Mucosa of rectum (tissue), 2 donors: Measurements from ENCODE around the gene DNAJC15.

Experiments
- H3K27ac ChIP-seq, 2 donors: one replicate each; pipeline ENCODE4 v1.7.0; 2013; ENCODE audit warnings: inconsistent platforms in 2 of 2, low read depth in 2 of 2, low read length in 2 of 2
- H3K27me3 ChIP-seq, 2 donors: one replicate each; pipeline ENCODE4 v1.7.0; 2013; ENCODE audit warnings: low read length in 2 of 2; ENCODE audit not compliant: control insufficient read depth in 2 of 2, insufficient read depth in 2 of 2
- H3K36me3 ChIP-seq, 2 donors: one replicate each; pipeline ENCODE4 v1.7.0; 2013; ENCODE audit warnings: low read length in 2 of 2; ENCODE audit not compliant: control insufficient read depth in 2 of 2, insufficient read depth in 2 of 2
- H3K4me1 ChIP-seq, 2 donors: one replicate each; pipeline ENCODE4 v1.7.0; 2013; ENCODE audit warnings: low read length in 2 of 2, mild to moderate bottlenecking in 1 of 2; ENCODE audit not compliant: control insufficient read depth in 2 of 2, insufficient read depth in 2 of 2
- H3K4me3 ChIP-seq, 2 donors: one replicate each; pipeline ENCODE4 v1.7.0; 2013; ENCODE audit warnings: low read length in 2 of 2
- H3K9ac ChIP-seq, 2 donors: one replicate each; pipeline ENCODE4 v1.7.0; 2013; ENCODE audit warnings: low read length in 2 of 2, low read depth in 1 of 2, mild to moderate bottlenecking in 1 of 2
- H3K9me3 ChIP-seq, 2 donors: one replicate each; pipeline ENCODE4 v1.7.0; 2013; ENCODE audit warnings: low read length in 2 of 2; ENCODE audit not compliant: control insufficient read depth in 2 of 2
- donor health status: healthy.
- donor health status: Normal muscosa, but diverticular disease.

DNAJC15 gene

GRCh38 chr13:43077906-43078305 is 54.5 kb downstream of the DNAJC15 start:
- Histone ChIP-seq H3K4me1 (no peaks in the 10 kb centered on the region), H3K36me3 (peaks cover 0 to 5% of the 10 kb centered on the region in 2 donors), H3K9me3 (no peaks in the 10 kb centered on the region), H3K9ac (no peak overlapping the region), H3K4me3 (no peak overlapping the region), H3K27ac (no peak overlapping the region), H3K27me3 (no peaks in the 10 kb centered on the region)

DNA sequence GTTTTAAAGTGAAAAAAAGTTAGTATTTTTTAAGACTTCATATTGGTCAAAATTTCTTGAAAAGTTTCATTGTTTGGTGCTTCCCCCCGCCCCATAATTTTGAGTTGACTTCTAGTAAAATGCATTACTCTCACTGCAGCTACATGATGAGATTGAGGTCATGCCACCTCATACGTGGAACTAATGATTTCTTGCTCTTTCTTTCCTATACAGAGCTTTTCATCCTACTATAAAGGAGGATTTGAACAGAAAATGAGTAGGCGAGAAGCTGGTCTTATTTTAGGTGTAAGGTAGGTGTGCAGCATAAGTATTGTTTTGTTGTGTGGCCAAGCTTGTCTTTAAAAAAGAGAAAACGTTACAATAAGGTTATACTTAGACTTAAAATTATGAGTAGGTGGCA is 55.0 kb downstream of the DNAJC15 start:
- Histone ChIP-seq H3K9ac (no peak overlapping the region), H3K9me3 (no peaks in the 10 kb centered on the region), H3K27ac (no peak overlapping the region), H3K36me3 (peaks cover 0 to 5% of the 10 kb centered on the region in 2 donors), H3K4me1 (no peaks in the 10 kb centered on the region), H3K4me3 (no peak overlapping the region), H3K27me3 (no peaks in the 10 kb centered on the region)

DNA sequence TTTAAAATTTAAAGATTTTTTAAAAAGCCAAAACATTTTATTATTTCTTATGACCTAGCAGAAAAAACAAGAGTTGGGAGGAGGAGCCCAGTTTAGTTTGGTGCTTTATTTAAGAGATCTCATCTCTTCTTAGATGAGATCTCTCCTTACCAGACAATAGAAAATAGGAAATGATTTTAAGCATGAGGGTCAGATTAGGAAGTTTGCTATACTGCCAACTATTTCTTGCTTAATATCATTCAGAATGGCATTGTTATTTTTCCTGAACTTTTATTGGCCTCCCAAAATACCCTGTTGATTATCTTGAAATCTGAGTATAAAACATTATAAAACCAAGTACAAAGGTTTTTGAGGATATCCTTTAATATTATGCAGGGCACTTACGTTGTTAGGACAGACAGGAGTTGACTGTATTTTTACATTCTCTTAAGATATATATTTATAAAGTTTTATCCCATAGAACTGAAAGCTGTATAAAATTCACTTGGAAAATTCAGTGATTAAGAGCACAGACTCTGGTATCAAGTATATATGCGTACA is 56.1 kb downstream of the DNAJC15 start:
- H3K27me3 ChIP-seq = no peaks in the 10 kb centered on the region
- H3K9me3 ChIP-seq = no peaks in the 10 kb centered on the region
- H3K36me3 ChIP-seq = peaks cover 0 to 5% of the 10 kb centered on the region in 2 donors
- no peak overlapping the region for H3K4me3 ChIP-seq
- no peak overlapping the region for H3K9ac ChIP-seq
- no peaks in the 10 kb centered on the region for H3K4me1 ChIP-seq
- H3K27ac ChIP-seq = no peak overlapping the region

GRCh38 chr13:43080199-43080598 is 56.8 kb downstream of the DNAJC15 start:
- H3K9ac ChIP-seq = no peak overlapping the region
- no peaks in the 10 kb centered on the region for H3K27me3 ChIP-seq
- H3K4me1 ChIP-seq = no peaks in the 10 kb centered on the region
- H3K9me3 ChIP-seq = no peaks in the 10 kb centered on the region
- no peak overlapping the region for H3K27ac ChIP-seq
- peaks cover 0 to 5% of the 10 kb centered on the region in 2 donors for H3K36me3 ChIP-seq
- H3K4me3 ChIP-seq = no peak overlapping the region

GRCh38 chr13:43081866-43082265 is 58.5 kb downstream of the DNAJC15 start:
- H3K27ac ChIP-seq = no peak overlapping the region
- H3K9ac ChIP-seq = no peak overlapping the region
- H3K4me1 ChIP-seq = peaks cover 0 to 2% of the 10 kb centered on the region in 2 donors
- H3K9me3 ChIP-seq = no peaks in the 10 kb centered on the region
- H3K36me3 ChIP-seq = peaks cover 0 to 5% of the 10 kb centered on the region in 2 donors
- H3K27me3 ChIP-seq = no peaks in the 10 kb centered on the region
- no peak overlapping the region for H3K4me3 ChIP-seq

DNA sequence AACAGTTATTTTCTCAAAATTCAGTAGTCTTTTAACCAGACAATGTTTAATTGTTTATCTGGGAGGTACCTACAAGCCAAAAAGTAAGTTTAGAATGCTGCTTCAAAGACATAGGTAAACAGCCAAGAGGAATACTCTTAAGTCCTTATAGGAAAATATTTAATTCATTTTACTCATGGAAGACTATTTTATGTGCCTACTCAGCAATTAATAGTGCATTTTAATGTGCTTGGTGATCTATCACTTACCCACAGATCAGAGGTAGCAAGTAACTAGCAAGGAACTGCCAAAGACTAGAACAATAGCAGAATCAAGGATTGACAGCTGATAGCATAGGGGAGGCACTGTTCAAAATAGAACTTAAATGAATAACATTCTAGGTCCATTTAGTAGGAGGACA is 60.4 kb downstream of the DNAJC15 start:
- H3K27me3 ChIP-seq = no peaks in the 10 kb centered on the region
- H3K4me3 ChIP-seq = no peak overlapping the region
- H3K9ac ChIP-seq = no peak overlapping the region
- H3K4me1 ChIP-seq = peaks cover 0 to 2% of the 10 kb centered on the region in 2 donors
- H3K27ac ChIP-seq = no peak overlapping the region
- H3K36me3 ChIP-seq = peaks cover 0 to 5% of the 10 kb centered on the region in 2 donors
- H3K9me3 ChIP-seq = no peaks in the 10 kb centered on the region

GRCh38 chr13:43085545-43085944 is 62.2 kb downstream of the DNAJC15 start:
- peaks cover 0 to 4% of the 10 kb centered on the region in 2 donors for H3K36me3 ChIP-seq
- no peak overlapping the region for H3K9ac ChIP-seq
- H3K4me1 ChIP-seq = peaks cover 0 to 2% of the 10 kb centered on the region in 2 donors
- no peaks in the 10 kb centered on the region for H3K27me3 ChIP-seq
- no peak overlapping the region for H3K4me3 ChIP-seq
- H3K27ac ChIP-seq = no peak overlapping the region
- no peaks in the 10 kb centered on the region for H3K9me3 ChIP-seq

DNA sequence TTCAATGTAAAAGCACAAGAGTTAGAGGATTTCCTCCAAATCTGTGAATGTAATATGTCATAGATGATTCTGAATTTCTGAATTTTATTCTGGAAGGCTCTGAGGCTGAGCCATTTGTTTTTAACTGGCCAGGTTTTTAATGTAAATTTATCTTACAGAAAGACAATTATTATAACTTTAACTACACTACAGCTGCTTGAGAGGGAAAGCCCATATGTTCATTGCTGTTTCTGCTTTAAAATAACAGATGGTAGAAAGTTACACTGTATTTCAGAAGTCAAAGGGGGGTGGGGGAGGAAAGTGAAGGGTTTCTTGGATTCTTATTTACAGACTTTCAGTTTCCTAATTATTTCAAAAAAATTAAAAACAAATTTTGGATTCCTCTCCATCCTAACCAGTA is 62.8 kb downstream of the DNAJC15 start:
- H3K27ac ChIP-seq = no peak overlapping the region
- peaks cover 0 to 4% of the 10 kb centered on the region in 2 donors for H3K36me3 ChIP-seq
- no peak overlapping the region for H3K4me3 ChIP-seq
- no peaks in the 10 kb centered on the region for H3K9me3 ChIP-seq
- H3K9ac ChIP-seq = no peak overlapping the region
- no peaks in the 10 kb centered on the region for H3K27me3 ChIP-seq
- peaks cover 0 to 2% of the 10 kb centered on the region in 2 donors for H3K4me1 ChIP-seq

DNA sequence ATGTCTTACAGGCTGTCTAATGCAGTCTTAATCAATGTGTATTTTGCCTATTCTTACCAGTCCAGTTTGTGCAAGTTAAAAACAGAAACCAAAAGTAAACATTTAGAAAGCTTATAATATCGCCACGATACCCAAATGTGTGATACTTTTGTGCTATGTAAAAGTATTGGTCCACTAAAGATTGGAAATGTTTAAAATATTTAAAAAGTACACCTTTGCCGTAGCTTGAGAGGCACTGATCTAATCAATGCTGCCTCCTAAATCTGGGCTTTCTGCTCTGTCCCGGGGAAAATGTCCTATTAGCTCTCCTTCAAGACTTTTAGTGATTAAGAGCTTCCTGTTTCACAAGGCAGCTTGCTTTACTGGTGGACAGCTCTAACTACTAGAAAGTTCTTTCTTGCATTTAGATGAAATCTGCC is 64.7 kb downstream of the DNAJC15 start:
- H3K36me3 ChIP-seq = peaks cover 0 to 4% of the 10 kb centered on the region in 2 donors
- no peaks in the 10 kb centered on the region for H3K9me3 ChIP-seq
- H3K27me3 ChIP-seq = no peaks in the 10 kb centered on the region
- peaks cover 0 to 2% of the 10 kb centered on the region in 2 donors for H3K4me1 ChIP-seq
- peak overlapping the region in 1 of 2 donors; percentile 9 for H3K9ac ChIP-seq
- H3K27ac ChIP-seq = peak overlapping the region; percentile 2 to 34
- H3K4me3 ChIP-seq = peak overlapping the region; percentile 27 to 64

DNA sequence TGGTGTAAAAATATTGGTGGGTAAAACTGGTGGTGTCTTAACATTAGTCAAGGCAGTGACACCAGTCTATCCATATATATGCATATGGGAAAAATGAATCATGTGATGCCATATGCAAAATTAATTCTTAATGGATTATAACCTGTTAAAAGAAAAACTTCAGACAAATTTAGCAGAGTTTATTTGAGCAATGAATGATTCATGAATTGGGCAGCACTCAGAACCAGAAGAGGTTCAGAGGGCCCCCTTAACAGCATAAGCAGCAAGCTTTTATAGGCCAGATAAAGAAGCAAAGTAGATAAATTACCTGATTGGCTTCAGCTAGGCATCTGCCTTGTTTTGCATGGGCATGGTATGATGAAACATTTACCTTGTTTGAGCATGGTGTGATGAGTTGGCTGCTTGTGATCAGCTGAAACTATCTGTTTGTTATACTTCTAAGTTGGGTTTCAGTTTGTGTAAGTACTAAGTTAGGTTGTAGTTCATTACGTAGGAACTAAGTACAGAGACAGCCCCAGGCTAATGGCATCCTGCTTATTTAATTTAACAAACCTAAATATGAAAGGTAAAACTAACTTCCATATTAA is 66.6 kb downstream of the DNAJC15 start:
- H3K9ac ChIP-seq = no peak overlapping the region
- H3K27ac ChIP-seq = no peak overlapping the region
- no peaks in the 10 kb centered on the region for H3K27me3 ChIP-seq
- no peak overlapping the region for H3K4me3 ChIP-seq
- H3K4me1 ChIP-seq = peaks cover 0 to 2% of the 10 kb centered on the region in 2 donors
- no peaks in the 10 kb centered on the region for H3K9me3 ChIP-seq
- H3K36me3 ChIP-seq = peaks cover 0 to 4% of the 10 kb centered on the region in 2 donors
